Activated CD4-positive, alpha-beta memory T cell treated with anti-CD3 and anti-CD28 coated beads for 36 hours (primary cell): ENCODE data around the gene APH1B. TPM values are rescaled to one million over a fixed set of nuclear protein-coding genes. Genes with fewer than 3 reads are reported as not detected.

Experiments
- CTCF ChIA-PET: fragments of 350-600 bp; sonication (Branson Sonifier 250); formaldehyde crosslinking; loops from one replicate; lab custom pipeline; 2021; ENCODE audit warnings: antibody characterized with exemption, inconsistent platforms; lab: Charles Lee
- POLR2A ChIA-PET: fragments of 350-600 bp; sonication (Branson Sonifier 250); formaldehyde crosslinking; loops from one replicate; lab custom pipeline; 2021; ENCODE audit warnings: antibody characterized with exemption; lab: Charles Lee
- DNase-seq: peaks from one replicate; pipeline ENCODE4 v3.0.0-alpha.2; 2020
- H3K27ac Mint-ChIP-seq: one replicate; pipeline ENCODE4 v1.8.0; 2021; ENCODE audit warnings: mixed read lengths
- H3K27me3 Mint-ChIP-seq: one replicate; pipeline ENCODE4 v1.8.0; 2021; ENCODE audit warnings: mixed read lengths
- H3K36me3 Mint-ChIP-seq: one replicate; pipeline ENCODE4 v1.8.0; 2021; ENCODE audit warnings: mixed read lengths
- H3K4me1 Mint-ChIP-seq: one replicate; pipeline ENCODE4 v1.8.0; 2021; ENCODE audit warnings: low read depth, mixed read lengths
- H3K4me3 Mint-ChIP-seq: one replicate; pipeline ENCODE4 v1.8.0; 2021; ENCODE audit warnings: mild to moderate bottlenecking, mixed read lengths
- H3K9me3 Mint-ChIP-seq: one replicate; pipeline ENCODE4 v1.8.0; 2021; ENCODE audit warnings: mixed read lengths
- intact Hi-C: fragments of 100-400 bp; cut with micrococcal nuclease; formaldehyde crosslinking; loops from one replicate; pipeline ENCODE4 v1.15.1; 2023
- total RNA-seq, 2 experiments: library from RNA; stranded (reverse); gene quantifications; one replicate each; pipeline ENCODE4 v1.2.3, GENCODE V29; 2021

APH1B gene
- total RNA-seq, 2 experiments from 2014 or later, result 6.6 to 7.0 TPM

DNA sequence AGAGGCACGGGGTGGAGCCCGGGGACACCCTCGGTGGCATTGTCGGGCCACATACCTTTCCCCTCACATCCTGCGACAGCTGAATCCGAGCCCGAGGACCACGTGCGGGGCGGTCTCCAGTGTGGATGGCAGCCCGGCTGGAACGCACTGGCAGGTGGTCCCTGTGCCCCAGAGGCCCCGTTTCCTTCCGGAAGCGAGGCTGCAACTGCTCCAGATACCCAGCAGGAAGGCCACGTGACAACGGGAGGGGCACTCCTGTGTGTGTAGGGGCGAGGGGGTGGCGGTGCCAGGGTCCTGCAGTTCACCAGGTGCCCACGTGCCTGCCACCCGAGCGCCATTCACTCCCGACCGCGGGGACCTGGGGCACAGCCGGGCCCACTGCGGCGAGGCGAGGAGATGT is 44.1 kb downstream of the APH1B start:
- Mint-ChIP-seq H3K4me3 (no peak overlapping the region), H3K4me1 (peaks cover 6% of the 10 kb centered on the region), H3K9me3 (no peaks in the 10 kb centered on the region), H3K36me3 (no peaks in the 10 kb centered on the region), H3K27me3 (no peaks in the 10 kb centered on the region), H3K27ac (no peak overlapping the region)
- intact Hi-C loops, result no loop called here
- DNase-seq, result no peak
- CTCF ChIA-PET, result no interaction called here
- POLR2A ChIA-PET, result no interaction called here

GRCh38 chr15:63322541-63322940 is 45.1 kb downstream of the APH1B start:
- Mint-ChIP-seq H3K4me1 (peaks cover 6% of the 10 kb centered on the region), H3K27ac (no peak overlapping the region), H3K36me3 (no peaks in the 10 kb centered on the region), H3K27me3 (no peaks in the 10 kb centered on the region), H3K9me3 (no peaks in the 10 kb centered on the region), H3K4me3 (no peak overlapping the region)
- intact Hi-C loops, result no loop called here
- POLR2A ChIA-PET, result no interaction called here
- DNase-seq, result no peak
- CTCF ChIA-PET, result no interaction called here

- H3K4me3 Mint-ChIP-seq, result no peak overlapping the region
- H3K9me3 Mint-ChIP-seq, result no peaks in the 10 kb centered on the region
- H3K4me1 Mint-ChIP-seq, result peaks cover 6% of the 10 kb centered on the region
- peak; percentile 24 for DNase-seq
- POLR2A ChIA-PET, result no interaction called here
- H3K27me3 Mint-ChIP-seq, result no peaks in the 10 kb centered on the region
- no peaks in the 10 kb centered on the region for H3K36me3 Mint-ChIP-seq
- H3K27ac Mint-ChIP-seq, result no peak overlapping the region
- intact Hi-C loops, result no loop called here
- CTCF ChIA-PET, result interaction anchor here (1.0 kb wide), 1 partner anchor 35 kb away, joined by 3 read pairs; no protein-coding TSS in a partner anchor
These were observed 46.6 kb downstream of the APH1B start for GRCh38 chr15:63323798-63324563.

DNA sequence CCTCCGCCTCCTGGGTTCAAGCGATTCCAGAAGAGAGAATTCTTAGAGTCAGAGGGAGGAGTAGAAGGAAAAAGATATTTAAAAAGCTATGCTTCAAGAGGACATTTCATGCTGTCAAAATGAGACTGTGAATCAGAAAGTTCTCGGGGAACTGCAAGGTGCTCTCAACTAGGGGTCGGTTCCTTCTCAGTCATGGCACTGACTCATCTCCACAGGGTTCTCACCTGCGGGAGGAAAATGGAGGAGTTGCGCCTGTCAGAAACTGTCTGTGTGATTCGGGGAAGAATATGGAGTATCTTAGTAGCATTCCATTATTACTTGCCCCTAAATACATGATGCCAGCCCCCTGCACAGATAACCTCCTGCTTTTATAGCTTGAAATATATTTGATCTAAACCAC is 47.4 kb downstream of the APH1B start:
- CTCF ChIA-PET, result interaction anchor here (1.0 kb wide), 1 partner anchor 36 kb away, joined by 3 read pairs; no protein-coding TSS in a partner anchor
- Mint-ChIP-seq H3K4me1 (peaks cover 6% of the 10 kb centered on the region), H3K27ac (no peak overlapping the region), H3K36me3 (no peaks in the 10 kb centered on the region), H3K4me3 (no peak overlapping the region), H3K9me3 (no peaks in the 10 kb centered on the region), H3K27me3 (no peaks in the 10 kb centered on the region)
- DNase-seq, result peak; percentile 49
- intact Hi-C loops, result loop anchor here (5.0 kb wide), 1 partner anchor 48 kb away; no protein-coding TSS in a partner anchor
- POLR2A ChIA-PET, result no interaction called here

- Mint-ChIP-seq H3K27me3 (no peaks in the 10 kb centered on the region), H3K4me1 (peaks cover 6% of the 10 kb centered on the region), H3K36me3 (no peaks in the 10 kb centered on the region), H3K9me3 (no peaks in the 10 kb centered on the region), H3K4me3 (no peak overlapping the region), H3K27ac (no peak overlapping the region)
- no peak for DNase-seq
- CTCF ChIA-PET, result interaction anchor here (0.6 kb wide), 1 partner anchor 21 kb away, joined by 3 read pairs; no protein-coding TSS in a partner anchor
- intact Hi-C loops, result loop anchor here (5.0 kb wide), 1 partner anchor 44 kb away; no protein-coding TSS in a partner anchor
- POLR2A ChIA-PET, result interaction anchor here (0.7 kb wide), 1 partner anchor 869 kb away, joined by 3 read pairs; no protein-coding TSS in a partner anchor
These were observed 50.4 kb downstream of the APH1B start for GRCh38 chr15:63327648-63328421.

GRCh38 chr15:63329567-63330350 is 52.4 kb downstream of the APH1B start:
- POLR2A ChIA-PET, result no interaction called here
- Mint-ChIP-seq H3K36me3 (no peaks in the 10 kb centered on the region), H3K27me3 (no peaks in the 10 kb centered on the region), H3K9me3 (no peaks in the 10 kb centered on the region), H3K27ac (no peak overlapping the region), H3K4me1 (peaks cover 3% of the 10 kb centered on the region), H3K4me3 (no peak overlapping the region)
- CTCF ChIA-PET, result no interaction called here
- intact Hi-C loops, result loop anchor here (5.0 kb wide), 1 partner anchor 43 kb away; no protein-coding TSS in a partner anchor
- no peak for DNase-seq

DNA sequence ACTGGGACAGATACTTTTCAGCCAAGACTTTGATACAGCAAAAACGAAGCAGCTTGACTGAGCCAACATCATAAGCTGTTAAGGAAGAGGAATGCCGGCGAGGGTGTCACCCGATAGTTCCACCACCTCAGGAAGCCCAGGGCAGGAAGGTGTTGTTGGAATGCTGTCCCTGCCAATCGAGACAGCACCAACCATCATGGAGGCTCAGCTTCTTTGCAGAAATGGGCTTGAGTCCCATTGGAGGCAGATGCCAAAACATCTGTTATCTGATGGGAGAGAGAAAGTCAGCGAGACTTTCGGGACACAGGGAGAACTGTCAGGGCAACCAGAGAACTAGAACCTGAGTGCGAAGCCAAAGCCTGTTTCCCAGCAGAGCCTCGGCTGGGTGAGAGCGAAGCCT is 53.5 kb downstream of the APH1B start:
- DNase-seq, result no peak
- no peak overlapping the region for H3K4me3 Mint-ChIP-seq
- H3K4me1 Mint-ChIP-seq, result no peaks in the 10 kb centered on the region
- H3K27ac Mint-ChIP-seq, result no peak overlapping the region
- H3K27me3 Mint-ChIP-seq, result no peaks in the 10 kb centered on the region
- ChIA-PET CTCF (no interaction called here), POLR2A (no interaction called here)
- no peaks in the 10 kb centered on the region for H3K9me3 Mint-ChIP-seq
- intact Hi-C loops, result no loop called here
- no peaks in the 10 kb centered on the region for H3K36me3 Mint-ChIP-seq

DNA sequence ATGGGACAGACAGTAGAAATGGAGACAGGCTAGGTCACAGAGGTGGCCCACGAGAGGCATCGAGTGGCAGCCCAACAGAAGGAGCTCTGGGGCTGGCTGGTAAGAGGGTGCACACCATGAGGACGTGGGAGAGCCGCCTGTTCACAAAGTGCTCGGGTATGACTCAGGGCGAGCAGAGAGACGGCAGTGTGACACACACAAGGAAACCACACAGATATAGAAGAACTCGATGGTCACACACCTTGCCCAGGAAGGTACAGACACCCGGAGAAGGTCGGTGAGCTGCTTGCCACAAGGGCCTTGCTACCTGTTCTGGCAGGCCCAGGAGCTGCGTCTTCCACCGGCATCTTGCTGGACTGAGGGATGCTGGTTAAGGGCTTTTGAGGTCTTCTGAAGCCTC is 54.1 kb downstream of the APH1B start:
- ChIA-PET POLR2A (no interaction called here), CTCF (interaction anchor here (0.6 to 1.1 kb wide), 2 partner anchors 9 to 52 kb away, joined by 3 to 4 read pairs; no protein-coding TSS in a partner anchor)
- no peaks in the 10 kb centered on the region for H3K27me3 Mint-ChIP-seq
- intact Hi-C loops, result no loop called here
- no peaks in the 10 kb centered on the region for H3K36me3 Mint-ChIP-seq
- DNase-seq, result peak; percentile 42
- H3K27ac Mint-ChIP-seq, result no peak overlapping the region
- no peaks in the 10 kb centered on the region for H3K9me3 Mint-ChIP-seq
- H3K4me3 Mint-ChIP-seq, result no peak overlapping the region
- H3K4me1 Mint-ChIP-seq, result no peaks in the 10 kb centered on the region

- H3K27ac Mint-ChIP-seq, result no peak overlapping the region
- H3K9me3 Mint-ChIP-seq, result no peaks in the 10 kb centered on the region
- H3K36me3 Mint-ChIP-seq, result no peaks in the 10 kb centered on the region
- no peak overlapping the region for H3K4me3 Mint-ChIP-seq
- no peaks in the 10 kb centered on the region for H3K27me3 Mint-ChIP-seq
- ChIA-PET POLR2A (no interaction called here), CTCF (interaction anchor here (1.1 kb wide), 1 partner anchor 8 kb away, joined by 4 read pairs; no protein-coding TSS in a partner anchor)
- no peak for DNase-seq
- no peaks in the 10 kb centered on the region for H3K4me1 Mint-ChIP-seq
- intact Hi-C loops, result no loop called here
These were observed 55.1 kb downstream of the APH1B start for GRCh38 chr15:63332367-63333124.

DNA sequence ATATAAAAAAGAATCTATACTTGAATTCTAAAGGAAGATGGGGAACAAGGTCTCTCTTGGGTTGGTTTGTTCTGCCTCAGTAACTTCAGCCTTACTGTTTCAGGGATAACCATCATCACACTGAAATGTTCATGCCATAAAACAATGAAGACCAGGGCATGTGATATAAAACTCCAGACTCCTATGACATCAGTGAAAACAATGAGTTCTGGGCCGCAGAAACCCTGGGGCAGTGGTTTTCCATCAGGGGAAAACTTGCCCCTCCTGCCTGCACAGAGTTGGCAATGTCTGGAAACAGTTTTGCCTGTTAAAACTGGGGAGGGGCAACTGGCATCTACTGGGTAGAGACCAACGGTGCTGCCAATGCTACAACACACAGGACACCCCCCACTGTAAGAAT is 57.4 kb downstream of the APH1B start:
- Mint-ChIP-seq H3K36me3 (no peaks in the 10 kb centered on the region), H3K4me3 (no peak overlapping the region), H3K4me1 (no peaks in the 10 kb centered on the region), H3K27me3 (no peaks in the 10 kb centered on the region), H3K27ac (no peak overlapping the region), H3K9me3 (no peaks in the 10 kb centered on the region)
- DNase-seq, result no peak
- intact Hi-C loops, result no loop called here
- ChIA-PET POLR2A (no interaction called here), CTCF (no interaction called here)

- Mint-ChIP-seq H3K9me3 (no peaks in the 10 kb centered on the region), H3K27ac (no peak overlapping the region), H3K36me3 (no peaks in the 10 kb centered on the region), H3K4me1 (no peaks in the 10 kb centered on the region), H3K27me3 (no peaks in the 10 kb centered on the region), H3K4me3 (no peak overlapping the region)
- DNase-seq, result no peak
- ChIA-PET POLR2A (no interaction called here), CTCF (no interaction called here)
- intact Hi-C loops, result no loop called here
These were observed 58.3 kb downstream of the APH1B start for GRCh38 chr15:63335543-63336240.
